CD4-positive, alpha-beta T cell treated with Interleukin-21 for 1 hour (primary cell): ENCODE data around the gene MAF.

ENCODE experiments used
- DNase-seq: peaks from one replicate; pipeline ENCODE4 v3.0.0-alpha.2; 2020

Gene MAF

DNA sequence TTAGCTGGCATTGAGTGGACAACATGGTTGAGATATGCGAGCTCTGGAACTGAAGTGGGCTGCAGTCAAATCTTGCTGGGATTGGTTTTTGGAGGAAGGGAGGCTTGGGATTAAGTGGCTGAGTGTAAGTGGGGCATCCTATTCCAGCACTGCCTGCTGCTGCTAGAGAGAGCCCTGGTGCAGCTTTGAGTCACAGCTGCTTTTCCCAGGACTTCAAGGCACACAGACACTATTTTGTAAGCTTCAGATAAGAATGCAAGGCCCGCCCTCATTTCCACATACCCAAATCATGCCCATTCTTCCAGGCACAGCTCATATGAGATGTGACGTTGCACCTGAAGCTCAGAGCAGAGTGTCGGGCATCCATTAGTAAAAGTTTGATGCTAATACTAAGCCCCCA is 10.2 kb upstream of the MAF start:
- DNase-seq = no peak

DNA sequence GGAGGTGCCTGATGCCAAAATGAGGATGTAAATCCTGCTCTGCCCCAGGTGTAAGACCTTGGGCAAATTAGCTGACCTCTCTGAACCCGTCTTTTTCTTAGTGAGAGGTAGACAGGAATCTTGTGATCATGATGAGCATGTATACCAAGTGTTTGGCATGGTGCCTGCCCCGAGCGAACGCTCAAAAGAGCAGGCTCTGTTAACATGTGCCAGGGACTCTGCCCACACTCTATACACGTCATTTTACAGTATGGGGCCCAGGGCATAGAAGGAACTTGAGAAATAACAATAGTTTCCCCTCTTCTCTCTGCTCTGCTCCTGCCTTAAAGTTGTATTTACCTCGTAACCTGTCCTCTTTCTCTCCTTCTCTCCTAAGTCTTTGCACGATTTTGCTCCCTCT is 9.3 kb upstream of the MAF start:
- DNase-seq = no peak

DNA sequence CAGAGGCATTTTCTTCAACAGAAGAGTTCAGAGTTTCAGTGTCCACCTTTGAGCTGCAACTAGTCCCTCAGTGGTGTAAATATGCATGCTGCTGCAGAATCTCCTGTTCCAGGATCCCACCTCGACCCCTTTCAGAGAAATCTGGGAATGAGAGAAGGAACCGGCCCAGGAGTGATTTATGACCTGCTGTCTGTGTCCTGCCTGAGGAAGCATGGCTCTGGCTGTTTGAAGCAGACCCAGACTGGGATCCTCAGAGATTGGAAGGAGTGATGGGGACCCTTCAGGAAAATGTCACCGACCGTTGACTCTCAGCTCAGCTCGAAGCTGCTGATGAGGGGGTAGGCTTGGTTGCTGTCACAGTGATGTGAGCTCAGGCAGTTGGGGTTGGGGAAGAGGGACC is 8.4 kb upstream of the MAF start:
- DNase-seq = no peak

DNA sequence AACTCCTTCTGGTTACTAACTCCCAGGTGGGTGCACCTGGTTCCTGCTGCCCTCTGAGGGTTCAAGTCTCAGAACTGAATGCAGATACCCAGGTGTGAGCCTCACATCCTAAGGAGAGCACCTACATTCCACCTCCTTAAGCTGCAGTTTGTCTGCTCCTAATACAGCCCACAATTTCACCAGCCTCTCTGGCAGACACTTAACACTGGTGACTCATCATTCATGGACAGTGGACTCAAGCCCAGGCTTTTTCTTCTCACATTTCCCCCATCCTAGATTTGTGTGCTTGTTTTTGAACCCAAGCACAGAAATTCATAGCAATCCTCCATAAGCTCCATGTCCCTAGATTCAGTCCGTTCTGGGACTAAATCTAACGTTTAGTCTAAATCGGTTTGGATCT is 7.0 kb upstream of the MAF start:
- DNase-seq = no peak

DNA sequence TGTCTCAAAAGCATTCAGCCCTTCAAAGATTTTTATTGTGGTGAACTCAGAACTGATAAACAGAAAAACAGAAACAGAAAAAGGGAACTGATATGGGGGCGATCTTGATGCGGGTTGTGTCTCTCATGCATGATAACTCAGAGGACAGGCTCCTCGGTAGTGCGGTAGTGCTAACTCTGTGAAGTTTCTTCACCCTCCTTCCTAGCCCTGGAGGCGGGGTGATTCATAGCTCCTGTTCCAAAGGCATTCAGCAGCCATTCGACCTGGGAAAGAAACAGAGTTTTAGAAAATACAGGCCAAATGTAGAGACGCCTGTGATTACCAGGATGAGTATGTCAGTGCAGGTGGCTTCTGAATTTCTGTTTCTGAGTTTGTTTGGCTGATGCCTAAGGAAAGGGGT is 5.5 kb upstream of the MAF start:
- no peak for DNase-seq

DNA sequence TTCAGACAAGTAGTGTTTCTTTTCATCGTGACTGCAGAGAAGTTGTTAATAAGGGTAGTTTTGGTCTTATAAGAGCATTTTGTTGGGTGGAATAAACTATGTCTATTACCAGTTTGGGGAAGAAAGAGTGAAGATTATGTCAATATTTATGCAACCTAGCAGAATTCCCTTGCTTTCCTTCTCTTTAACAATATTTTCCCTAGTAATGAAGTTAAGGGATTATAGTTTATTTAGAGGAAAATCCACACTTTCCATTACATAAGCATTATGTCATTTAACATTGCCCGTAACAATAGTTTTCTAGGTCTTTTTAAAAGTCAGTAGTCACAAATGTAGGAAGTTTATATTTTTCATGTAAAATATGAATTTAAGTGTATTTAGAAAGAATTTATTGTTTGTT is 2.5 kb upstream of the MAF start:
- DNase-seq = no peak

DNA sequence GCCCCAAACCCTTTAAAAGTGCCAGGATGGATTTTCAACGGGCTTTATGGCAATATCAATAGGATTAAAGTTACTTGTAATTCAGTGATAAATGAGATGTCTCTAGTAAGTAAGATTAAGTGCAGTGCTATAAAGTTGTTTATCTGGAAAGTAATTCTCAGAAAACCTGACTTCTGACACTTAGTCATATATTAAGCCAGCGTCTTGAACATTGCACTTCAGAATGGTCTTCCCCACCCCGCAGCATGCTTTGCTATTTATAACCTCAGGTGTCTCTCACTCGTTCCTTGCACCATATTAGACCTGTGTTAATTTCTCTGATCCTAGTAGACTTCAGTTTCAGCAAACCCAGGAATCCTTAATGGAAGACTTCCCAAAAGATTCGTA is 2.1 kb upstream of the MAF start:
- DNase-seq = no peak

DNA sequence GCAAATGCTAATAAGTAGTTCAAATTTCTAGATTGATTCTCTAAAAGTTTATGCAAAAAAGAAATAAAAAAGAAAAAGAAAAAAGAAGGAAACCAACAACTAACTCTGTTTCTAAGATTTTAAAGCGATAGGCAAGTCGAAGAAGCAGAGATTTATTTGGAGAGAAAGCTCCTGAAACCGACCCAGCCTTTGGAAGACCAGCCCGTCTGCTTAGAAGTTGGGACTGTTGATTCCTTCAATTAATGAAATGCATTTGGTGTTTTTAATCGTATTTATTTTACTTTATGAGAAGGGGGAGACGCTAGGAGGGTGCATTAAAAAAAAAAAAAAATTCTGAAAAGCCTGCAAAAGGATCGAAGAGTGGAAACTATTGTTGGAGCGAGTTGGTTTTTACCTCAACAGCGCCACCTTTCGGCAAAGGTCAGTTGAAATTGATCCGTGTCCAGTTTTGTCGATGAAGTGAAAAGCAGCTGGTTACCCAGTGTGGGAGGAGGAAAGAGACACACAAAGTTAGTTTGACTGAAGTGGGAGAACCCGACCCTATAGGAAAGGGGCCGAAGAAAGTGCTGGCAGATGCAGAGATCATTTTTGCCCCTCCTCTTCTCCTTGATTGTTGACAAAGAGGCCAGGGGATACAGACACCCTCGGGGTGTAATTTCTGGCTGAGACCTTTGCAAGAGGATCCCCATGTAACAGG is 1.5 kb upstream of the MAF start:
- DNase-seq = peak; percentile 89

DNA sequence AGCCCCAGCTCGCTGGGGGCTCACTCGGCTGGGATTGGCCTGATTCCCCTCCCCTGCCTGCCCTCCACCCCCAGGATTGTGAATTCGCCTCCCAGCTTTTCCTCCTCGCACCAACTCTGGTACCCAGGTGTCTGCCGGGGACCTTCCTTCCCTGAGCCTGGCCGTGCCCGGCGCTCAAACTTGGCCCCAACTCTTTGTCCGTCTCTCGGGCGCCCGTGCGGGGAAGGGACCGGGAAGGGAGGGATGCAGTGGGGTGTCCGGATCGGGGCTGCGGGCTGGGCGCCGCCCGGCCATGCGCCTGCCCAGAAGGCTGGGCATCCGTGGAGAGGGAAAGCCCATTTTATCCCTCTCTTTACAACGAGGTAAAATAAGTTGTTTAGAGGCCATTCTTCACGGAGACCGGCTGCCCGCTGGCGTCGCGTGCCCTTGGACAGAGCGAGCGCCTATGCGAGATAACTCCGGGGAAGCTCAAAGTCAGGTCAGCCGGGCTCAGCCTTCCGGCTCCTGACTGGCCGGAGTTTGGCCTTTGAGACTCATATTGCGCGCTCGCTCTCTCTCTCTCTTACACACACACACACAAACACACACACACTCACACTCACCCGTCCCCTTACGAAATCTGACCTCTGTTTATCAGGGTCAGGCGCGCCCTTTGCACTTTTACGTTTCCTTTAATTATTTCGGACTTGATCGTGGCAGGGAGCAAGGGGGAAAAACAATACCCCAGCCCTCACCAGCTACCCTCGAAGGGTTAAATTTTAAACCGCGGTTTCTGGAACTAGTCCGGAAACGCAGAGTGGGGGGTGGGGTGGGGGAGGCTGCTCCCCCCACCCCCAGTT is 774 bp upstream of the MAF start:
- DNase-seq = peak; percentile 52

DNA sequence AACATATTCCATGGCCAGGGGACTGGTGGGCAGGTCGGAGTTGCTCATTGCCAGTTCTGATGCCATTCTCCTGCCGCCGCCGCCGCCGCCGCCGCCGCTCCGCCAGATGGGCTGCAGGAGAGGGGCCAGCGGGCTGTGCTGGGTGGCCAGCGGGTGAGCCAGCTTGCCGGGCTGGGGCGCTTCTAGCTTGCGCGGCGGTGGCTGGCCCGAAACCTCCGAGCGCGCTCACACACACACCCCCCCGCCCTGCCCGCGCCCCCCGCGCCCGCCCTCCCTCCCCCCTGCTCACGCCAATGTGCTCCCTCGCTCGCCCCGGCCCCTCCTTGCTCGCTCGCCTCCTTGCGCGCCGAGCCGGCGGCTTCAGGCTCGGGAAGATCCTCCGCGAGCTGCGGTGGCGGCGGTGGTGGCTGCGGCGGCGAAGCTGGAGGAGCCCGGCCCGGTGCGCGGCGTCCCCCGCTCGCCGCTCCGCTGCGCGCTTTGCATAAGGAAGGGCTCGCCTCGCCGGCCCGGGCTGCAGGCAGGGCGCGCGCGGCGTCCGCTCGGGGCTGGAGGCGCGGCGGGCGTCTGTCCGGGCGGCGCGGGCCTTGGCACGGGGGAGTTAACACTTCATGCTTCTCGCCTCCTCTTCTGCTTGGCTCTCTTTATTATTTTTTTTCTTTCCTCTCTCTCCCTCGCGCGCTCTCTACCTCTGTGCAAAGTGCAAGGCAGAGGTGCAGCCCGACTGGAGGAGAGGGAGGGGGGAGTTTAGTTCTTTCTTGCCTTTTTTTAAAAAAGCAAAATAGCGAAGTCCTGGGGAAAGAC is 500 bp downstream of the MAF start:
- peak; percentile 55 for DNase-seq

DNA sequence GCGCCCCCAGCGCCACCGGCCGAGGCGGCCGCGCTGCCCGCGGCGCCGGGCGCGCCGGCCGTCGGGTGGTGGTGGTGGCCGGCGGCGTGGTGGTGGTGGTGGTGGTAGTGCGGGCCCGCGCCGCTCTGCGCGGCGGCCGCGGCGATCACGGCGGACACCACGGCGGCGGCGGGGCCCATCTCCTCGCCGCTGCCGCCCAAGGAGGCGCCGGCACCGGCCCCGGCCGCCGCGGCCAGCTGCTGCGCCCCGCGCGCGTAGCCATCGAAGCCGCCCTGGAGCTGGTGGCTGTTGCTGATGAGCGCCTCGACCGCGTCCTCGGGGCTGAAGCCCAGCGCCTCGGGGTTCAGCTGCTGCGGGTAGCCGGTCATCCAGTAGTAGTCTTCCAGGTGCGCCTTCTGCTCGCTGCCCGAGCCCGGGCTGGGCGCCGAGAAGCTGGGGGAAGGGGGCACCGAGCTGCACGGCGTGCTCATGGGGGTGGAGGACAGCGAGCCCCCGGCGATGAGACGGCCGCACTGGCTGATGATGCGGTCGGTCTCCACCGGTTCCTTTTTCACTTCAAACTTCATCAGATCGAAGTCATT is 1.2 kb downstream of the MAF start:
- no peak for DNase-seq

DNA sequence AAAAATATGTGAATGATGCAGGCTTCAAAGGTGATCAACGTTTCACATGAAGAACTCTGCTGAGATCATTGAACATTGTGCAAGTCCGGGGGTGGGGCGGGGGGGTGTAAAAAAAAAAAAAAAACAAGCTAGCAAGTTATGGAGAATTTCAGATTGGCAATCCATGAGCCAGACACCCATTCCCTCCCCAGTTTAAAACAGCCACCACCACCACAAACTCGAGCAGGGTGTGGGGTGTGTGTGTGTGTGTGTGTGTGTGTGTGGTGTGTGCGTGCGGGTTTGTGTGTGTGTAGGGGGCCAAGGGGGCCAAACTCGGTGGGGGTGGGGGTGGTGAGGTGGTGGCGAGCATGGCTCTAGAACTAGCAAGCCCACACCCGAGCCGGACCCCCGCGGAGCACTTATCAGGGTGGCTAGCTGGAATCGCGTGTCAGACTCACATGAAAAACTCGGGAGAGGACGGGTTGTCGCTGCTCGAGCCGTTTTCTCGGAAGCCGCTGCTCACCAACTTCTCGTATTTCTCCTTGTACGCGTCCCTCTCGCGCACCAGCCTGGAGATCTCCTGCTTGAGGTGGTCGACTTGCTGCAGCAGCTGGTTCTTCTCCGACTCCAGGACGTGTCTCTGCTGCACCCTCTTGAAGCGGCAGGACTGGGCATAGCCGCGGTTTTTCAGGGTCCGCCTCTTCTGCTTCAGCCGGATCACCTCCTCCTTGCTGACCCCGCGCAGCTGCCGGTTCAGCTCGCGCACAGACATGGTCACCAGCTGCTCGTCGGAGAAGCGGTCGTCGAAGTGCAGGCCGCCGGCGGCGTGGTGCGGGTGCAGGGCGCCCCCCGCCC is 2.0 kb downstream of the MAF start:
- DNase-seq = peak; percentile 58

DNA sequence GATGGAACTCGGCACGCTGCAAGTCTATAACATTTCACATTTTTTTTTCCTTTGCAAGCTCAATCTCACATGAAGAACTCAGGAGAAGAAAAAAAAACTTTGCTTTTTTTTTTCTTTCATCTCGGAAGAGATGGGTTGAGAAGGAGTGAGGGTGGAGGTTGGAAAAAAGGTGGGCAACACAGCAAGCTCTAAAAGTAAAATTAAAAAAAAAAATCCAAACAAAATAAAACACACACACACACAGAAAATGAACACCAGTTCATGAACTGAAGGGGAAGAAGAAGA is 2.5 kb downstream of the MAF start:
- DNase-seq = no peak

DNA sequence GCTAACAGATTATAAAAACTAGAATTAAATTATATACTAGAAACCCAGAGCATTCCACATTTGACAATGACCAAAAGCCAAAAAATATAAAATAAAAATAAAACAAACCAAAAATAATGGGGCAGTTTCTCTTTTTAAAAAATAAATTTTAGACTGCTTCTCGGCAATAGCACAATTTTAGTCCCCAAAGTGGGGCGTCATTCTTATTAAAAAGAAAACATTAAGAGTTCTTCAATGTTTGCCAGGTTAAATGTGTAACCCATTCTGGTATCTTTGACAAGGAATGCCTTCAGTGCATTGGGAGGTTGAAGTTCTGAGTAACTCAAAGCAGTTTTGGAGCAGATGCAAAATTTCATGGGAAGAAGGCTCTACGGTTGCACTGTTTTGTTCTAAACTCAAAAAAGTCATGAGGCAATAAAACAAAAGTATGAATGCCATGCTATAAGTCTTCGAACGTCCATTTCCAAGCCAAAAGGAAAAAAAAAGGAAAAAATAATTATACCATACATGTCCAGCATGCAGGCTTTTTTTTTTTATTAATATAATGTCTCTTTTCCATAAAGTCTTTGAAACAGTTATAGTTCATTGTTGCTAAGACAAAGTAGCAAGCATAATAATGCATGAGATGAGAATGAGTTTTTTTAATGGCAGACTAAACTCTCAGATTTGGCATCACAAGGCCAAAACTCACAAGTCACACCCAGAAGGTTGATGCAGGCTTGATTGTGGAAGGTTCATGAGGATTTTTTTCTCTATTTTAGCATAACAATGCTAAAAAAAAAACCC is 3.1 kb downstream of the MAF start:
- DNase-seq = no peak

DNA sequence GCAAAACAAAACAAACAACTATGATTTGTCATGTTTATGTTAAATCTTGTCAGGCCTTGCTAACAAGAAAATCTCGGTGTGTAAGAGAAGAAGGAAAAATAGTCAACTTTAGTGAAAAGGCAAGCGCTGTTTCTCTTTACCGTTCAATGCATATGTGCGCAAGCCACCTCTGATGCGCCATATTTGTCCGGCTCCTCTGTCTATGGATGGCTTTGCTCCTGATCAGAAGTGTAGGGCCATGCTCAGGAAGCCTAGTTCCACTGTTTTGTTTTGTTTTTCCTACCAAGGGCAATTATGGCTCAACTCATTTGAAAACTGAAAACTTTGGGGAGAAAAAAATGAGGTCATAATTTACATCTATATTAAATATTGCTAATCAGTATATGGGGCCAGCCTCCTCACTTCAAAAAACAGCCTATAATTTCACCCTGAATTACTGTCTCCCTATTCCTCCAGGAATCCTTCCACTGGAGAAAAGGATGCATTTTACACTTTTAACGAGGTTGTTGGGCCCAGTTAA is 4.5 kb downstream of the MAF start:
- peak; percentile 21 for DNase-seq

DNA sequence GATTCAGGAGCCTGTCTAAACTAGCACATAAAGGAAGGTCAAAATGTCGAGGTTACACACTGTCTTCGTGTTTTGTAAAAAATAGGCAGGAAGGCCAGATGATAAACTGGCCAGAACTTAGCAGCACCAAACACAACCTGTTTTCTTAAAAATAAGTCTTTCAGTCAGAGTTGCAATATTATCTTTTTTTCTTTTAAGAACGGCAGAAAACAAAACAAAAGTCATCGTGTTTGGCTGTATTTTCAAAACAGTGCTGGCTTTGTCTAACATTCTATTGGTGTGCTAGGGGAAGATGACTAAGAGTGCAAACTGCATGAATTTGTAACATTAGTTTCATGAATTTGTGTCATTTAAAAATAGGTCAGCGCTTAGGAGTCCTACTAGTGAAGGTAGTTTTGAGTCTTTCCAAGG is 5.3 kb downstream of the MAF start:
- DNase-seq = peak; percentile 15

DNA sequence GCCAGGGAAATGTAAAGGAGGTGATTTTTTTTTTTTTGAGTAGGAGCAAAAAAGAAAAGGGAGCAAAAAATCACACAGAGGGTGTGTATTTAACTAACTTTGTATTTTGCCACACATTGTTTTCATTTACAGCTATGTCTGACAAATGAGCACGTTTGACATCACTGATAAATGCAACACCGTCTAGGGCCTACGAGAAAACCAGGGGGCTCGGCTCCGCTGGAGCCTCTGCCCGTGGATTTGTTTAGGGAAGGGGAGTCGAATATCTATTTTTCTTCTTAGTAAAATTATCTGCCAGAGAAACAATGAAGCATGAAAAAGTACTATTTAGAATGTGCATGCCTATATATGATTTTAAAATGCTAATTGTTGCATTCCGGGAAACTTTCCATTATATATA is 6.8 kb downstream of the MAF start:
- DNase-seq = no peak

DNA sequence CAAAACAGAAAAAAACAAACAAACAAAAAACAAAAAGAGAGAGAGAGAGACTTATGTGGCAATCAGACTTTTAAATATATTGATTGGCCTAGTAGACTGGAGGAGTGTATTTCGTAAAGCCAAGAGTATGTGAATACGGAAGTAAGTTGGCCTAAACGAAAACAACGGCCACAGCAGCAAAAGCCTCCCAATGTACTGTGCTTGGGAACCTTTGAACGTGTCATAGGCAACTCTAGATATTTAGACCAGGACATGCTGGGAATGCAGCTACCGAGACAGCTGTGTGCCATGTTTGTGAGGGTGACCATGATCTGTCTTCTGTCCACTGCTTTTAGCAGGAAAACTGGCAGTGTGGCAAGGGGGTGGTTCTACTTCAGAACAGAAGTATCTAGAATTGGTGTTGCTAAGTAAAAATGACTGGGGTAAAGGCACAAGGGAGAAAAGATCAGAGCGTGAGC is 7.4 kb downstream of the MAF start:
- DNase-seq = peak; percentile 17

DNA sequence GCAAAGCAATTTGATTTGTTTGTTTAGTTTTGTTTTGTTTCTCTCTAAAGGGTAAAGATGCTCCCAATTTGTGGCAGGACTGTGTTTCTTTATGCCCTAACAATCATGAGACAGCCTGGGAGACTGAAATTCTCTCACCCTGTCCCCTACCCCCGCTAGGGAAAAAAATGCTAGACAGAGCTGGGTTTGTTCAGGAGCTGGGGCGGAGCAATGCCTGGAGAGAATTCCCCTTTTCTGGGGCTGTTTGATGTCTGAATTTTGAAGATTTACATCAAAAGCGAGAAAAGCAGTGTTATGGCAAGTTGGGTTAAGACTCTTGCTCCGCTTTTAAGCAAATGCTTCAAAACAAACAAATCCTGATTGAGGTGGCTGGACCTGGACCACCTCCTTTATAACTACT is 8.4 kb downstream of the MAF start:
- DNase-seq = no peak

DNA sequence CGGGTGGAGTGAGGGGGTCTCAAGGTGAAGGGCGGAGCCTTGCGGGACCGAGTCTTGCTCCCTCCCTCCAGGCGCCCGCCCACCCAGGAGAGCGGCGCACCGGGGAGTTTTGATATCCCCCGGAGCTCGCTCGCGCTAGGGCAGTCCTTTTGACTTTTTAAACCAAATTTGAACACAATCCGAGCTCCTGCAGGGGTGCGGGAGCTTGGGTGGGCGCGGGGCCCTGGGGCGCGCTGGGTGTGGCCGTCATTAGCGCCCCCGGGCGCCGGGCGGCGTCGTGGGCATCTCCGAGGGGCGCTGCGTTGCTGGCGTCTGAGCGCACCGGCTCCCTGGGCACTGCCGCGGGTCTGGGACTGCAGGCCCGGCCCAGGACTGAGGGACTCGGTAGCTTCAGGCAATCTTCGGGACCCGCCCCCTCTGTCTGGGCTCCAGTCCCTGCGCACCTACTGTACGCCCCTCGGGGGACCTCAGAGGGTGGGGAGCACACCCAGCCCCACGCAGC is 10.9 kb downstream of the MAF start:
- no peak for DNase-seq

DNA sequence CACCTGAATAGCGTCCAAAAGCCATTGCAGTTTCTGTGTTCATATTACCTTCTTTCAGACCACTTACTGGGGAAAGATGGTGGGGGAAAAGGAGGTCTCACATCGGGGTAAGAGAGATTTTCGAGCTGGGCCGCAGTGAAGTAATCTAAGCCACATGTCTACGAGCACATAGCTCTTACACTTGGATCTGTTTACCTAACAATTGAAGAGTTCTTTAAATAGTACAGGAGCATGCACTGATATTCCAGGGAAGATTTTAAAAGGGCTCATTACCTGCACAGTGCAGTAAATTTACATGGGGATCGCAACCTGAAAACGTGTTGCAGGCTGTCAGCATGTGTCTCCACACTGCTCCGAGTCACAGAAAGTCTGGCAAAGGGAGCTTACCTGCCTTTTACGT is 12.6 kb downstream of the MAF start:
- no peak for DNase-seq
